Stimulated activated CD4-positive, alpha-beta T cell treated with anti-CD3 and anti-CD28 coated beads, Interleukin-15, amount 100 ng/mL, for 48 hours (primary cell): Measurements from ENCODE around the gene NATD1.
"Not testable (repeated sequence)": the region's sequence is repeated elsewhere in the genome, so short reads cannot be mapped to it uniquely, and the experiment has no call there.

Experiments
- DNase-seq, 2 donors: peaks; one replicate each; pipeline ENCODE4 v3.0.0-alpha.2; 2020; ENCODE audit warnings: low read depth in 2 of 2

Gene NATD1

GRCh38 chr17:21247552-21248258, 5.5 kb downstream of the NATD1 start:
- no peak for DNase-seq

DNA sequence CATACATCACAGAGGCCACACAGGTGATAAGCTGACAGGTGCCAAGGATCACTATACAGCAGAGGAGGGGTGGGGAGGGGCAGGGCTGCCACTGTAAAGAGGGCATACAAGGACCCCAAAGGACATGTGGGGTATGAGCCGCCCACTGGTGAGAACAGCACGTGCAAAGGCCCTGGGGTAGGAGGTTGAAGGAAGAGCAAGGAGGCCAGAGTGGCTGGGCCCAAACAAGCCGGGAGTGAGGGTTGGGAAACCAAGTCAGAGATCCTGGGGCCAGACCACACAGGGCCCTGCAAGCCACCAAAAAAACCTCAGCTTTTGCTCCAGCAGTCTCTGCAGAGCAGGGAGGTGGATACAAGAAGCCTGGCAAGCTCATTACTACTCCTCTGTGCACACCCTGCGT, 6.5 kb downstream of the NATD1 start:
- DNase-seq, result no peak

DNA sequence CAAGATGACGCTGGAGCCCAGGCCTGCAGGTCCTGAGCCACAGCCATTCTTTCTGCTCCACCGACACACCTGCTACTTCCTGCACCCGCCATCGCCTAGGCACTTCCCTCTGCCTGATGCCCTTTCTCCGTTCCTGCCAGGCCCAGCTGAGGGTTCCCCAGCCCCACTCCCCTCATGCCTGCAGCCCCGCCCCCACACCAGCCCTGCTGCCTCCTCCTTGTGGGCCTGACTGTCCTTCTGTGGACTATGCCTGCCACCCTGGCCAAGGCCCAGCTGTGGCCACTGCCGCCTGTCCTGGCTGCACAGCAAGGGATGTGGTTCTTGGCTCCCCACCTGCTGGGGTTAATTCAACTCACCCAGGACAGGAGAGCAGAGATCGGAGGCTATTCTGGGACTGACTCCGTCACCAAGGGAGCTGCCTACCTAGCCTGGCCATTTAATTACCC, 7.5 kb downstream of the NATD1 start:
- DNase-seq, result no peak

GRCh38 chr17:21243516-21244303, 9.5 kb downstream of the NATD1 start:
- no peak for DNase-seq

GRCh38 chr17:21242780-21243515, 10.3 kb downstream of the NATD1 start:
- no peak for DNase-seq

DNA sequence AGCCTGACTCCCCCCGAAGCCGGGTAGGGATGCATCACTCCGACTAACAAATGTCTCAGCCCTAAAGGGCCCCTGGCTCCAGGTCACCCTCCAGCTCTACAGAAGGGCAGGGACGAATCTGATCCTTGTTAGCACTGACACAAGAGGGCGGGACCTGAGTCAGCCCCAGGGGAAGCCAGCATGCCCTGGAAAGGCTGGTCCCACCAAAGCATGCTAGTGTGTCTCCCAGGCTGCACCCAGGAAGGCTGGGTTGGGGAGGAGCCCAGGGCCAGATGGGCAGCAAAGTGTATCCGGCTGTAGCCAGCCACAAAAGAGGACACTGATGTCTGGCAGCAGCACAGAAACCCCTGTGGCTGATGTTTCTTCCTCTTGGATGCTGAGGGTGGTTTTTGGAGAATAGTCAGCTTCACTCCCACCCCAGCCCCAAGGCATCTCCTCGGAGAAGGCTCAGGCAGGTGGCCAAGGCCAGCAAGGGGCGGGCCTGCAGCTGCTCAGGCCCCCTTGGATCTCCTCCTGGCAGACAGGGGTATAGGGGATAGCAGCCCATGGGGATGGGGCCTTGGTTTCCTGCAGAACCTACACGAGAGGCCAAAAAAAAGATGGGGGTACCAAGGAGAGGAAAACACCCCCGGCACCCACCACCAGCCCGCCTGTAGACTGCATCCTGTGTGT, 11.0 kb downstream of the NATD1 start:
- DNase-seq, result no peak

DNA sequence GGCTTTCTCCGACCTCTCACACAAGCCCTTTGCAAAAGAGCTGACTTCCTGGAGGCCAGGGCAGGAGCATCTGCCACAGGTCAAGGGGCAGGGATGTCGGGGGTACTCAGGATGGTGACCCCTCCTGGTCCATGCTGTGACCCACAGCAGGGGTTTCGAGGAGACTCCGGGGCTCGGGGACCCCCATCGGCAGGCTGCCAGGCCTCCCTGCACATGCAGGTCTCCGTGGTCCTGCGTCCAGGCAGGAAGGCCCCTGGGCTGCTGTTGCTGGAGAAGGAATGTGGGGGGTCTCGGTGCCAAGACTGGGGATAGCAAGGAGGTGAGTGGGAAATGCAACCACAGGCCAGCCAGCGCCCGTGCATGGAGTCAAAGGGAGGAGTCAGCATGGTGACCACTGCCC, 11.6 kb downstream of the NATD1 start:
- DNase-seq, result no peak

DNA sequence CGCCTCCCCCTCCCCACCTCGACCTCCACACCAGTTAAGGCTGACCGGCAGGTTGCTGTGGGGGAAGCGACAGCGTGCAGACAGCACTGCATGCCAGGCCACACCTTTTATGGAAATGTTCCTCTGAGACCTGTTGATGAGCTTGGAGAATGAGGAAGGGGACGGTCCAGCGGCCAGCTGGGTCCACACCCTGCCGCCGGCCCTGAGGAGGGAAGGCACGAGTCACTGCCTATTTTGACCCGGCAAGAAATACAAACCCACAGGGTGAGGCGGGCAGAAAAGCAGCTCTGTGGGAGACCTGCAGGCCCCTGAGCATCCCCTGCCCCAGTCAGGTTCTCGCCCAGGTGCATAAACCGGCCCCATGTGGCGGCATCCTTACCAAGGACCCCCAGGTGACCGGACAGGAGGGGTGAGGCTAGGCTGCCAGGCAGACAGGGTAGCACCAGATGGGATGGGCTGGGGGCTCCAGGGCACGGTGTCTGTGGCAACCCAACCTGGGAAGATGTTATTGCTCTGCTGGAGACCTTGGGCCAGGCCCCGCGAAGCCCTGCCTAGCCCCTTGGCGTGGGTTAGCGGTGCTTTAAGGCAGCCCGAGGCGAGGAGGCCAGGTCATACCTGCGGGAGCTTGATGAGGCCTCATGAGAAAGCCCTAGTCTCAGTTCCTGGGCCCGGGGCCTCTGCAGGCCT, 12.7 kb downstream of the NATD1 start:
- DNase-seq, result no peak

DNA sequence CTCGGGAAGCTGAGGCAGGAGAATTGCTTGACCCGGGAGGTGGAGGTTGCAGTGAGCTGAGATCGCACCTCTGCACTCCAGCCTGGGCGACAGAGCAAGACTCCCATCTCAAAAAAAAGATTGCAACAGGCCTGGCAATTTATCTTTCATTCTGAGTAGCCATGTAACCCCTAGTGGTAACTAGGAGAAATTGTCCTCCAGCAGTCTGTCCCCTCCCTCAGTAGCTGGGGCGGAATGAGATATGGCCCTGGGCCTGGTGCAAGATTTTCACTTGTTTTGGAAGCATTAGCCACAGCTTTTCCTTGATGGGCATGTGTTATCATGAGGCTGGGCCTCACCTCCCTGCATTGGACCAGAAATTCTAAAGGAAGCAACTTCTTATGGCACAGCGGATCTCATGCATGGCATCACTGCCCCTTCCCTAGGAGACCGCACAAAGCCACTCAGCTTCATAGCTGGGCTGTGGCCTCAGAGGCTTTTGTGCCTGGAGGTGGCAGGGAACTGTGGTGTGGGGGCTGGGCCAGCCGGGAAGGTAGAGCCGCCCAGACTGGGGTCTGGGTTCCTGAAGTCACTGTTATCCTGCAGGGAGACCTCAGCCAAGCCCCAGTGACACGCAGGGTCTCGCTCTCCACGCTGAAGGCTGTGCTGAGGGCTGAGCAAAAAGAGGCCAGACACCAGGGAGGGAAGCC, 13.4 kb downstream of the NATD1 start:
- DNase-seq, result no peak

DNA sequence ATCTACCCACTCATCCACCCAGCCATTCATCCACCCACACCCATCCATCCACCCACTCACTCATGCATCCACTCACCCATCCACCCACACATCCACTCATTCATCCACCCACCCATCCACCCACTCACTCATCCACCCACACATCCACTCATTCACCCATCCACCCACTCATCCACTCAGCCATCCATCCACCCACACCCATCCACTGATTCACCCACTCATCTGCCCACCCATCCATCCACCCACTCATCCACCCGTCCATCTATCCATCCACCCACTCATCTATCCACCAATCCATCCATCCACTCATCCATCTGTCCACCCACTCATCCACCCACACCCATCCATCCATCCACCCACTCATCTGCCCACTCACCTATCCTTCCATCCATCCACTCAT, 17.3 kb downstream of the NATD1 start:
- no peak for DNase-seq

DNA sequence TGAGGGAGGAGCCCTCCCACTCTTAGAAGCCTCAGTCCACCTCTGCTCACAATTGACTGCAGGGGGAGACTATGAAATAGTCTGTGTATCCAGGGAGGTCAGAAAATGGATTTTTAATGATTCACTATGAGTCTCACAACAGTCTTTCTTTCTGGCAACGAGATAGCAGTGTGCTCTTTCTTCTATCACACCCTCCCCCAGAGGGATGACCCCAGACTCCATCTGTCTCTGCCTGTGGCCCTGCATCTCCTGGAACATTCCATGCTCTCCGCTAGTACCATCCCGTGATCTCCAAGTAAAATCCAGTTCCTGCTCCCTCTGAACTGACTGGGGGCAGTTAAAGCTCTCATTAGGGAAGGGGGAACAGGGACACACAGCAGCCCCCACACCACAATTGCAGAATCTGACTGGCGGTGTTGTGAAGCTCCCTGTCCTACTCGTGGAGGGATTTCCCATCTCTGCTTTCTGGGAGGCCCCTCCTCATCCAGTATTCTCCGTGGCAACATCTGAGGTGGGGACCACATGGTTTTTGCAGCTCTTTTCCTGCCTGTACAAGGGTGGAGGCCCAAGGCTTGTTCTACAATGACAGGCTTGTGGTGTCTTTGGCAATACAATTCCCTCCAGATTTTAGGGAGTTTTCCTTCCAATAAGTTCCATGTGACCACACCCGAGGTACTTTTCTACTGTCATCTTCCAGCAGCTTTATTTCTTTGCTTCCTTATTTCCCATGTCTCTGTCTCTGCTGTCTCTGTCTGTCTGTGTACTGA, 19.4 kb downstream of the NATD1 start:
- no peak for DNase-seq

DNA sequence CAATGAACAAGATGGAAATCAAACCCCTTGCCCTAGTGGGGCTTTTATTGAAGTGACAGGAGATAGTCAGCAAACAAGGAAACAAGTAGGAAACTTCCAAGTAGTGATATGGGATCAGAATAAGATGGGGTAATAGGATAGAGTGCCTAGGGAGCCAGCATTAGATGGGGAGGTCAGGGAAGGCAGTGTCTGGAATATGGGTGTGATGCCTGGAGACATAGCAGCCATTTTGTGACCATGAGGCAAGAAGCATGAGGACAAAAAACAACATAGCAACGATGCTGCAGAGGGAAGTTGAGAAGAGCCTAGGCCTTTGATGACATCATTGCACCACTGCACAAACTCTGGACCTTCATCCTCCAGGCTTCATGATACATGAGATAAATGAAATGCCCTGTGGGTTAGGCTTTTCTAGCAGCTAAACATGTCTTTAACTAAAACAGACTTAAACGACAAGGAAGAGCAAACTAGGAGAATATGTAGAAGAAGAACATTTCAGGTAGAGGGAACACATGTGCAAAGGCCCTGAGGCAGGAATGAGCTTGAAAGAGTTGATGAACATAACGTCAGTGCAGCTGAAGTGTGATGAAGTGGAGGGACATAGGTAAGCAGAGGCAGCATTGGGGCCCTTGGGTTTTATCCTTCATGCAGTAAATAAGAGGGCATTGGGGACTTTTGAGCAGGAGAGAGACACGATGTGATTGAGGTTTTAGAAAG, 21.0 kb downstream of the NATD1 start:
- DNase-seq, result no peak

- no peak for DNase-seq
Measured at GRCh38 chr17:21231533-21231932, 21.7 kb downstream of the NATD1 start.

GRCh38 chr17:21228845-21229244, 24.4 kb downstream of the NATD1 start:
- DNase-seq, result no peak

DNA sequence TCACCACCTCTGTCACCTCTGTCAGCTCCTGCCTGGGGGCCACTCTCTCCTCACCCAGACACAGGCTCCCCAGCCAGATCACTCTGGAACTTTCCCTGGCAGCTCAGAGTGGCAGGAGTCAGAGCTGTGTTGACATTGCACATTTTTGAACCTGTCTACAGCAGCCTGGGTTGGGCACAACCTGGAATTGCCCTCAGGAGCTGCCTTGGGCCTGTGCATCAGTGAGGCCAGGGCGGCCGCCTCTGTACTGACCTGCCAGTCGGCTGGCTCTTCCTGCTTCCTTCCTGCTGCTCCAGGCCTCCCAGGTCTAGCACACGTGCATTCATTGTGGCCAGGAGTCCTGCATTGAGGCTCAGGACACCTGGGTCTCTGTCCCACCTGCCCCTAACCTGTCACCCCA, 25.1 kb downstream of the NATD1 start:
- DNase-seq, result no peak

DNA sequence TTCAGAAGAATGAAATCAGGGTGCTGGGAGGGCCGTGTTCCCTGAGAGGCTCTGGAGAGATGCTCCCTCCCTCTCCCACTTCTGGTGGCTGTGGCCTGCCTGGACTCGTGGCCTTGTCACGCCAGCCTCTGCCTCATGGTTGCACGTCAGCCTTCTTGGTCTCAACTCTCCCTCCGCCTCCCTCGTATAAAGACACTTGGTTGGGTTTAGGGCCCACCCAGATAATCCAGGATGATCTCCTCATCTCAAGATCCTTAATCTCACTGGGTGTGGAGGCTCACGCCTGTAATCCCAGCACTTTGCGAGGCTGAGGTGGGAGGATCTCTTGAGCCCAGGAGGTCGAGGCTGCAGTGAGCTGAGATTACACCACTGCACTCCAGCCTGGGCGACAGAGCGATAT, 25.9 kb downstream of the NATD1 start:
- DNase-seq, result not testable (repeated sequence)

DNA sequence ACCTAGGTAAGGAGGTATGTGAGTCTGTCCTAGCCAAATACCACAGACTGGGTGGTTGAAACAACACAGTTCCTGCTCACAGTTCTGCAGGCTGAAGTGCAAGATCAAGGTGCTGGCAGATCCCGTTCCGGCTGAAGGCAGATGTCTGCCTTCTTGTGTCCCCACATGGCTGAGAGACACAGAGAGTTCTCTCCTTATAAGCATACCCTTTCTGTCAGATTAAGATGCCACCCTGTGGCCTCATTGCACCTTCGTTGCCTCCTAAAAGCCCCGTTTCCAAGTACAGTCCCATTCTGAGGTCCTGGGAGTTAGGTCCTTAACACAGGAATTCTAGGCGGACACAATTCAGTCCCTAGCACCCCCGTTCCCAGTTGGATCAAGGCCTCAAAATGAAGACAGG, 30.1 kb downstream of the NATD1 start:
- no peak for DNase-seq

- no peak for DNase-seq
Measured at GRCh38 chr17:21218831-21219380, 34.3 kb downstream of the NATD1 start.

- DNase-seq, result peak; percentile 39 to 49
Measured at GRCh38 chr17:21218101-21218500, 35.1 kb downstream of the NATD1 start.
